GM12878 (cell line): ENCODE measurements around the gene RGS16. TPM values are rescaled to one million over a fixed set of nuclear protein-coding genes. Genes with fewer than 3 reads are reported as not detected.

Experiments
- CHD2 ChIP-seq: IDR thresholded peaks from 2 replicates; pipeline ENCODE4 v1.6.1; 2011; ENCODE audit warnings: low read depth, low read length, improper control_type of control experiment, borderline replicate concordance
- CREM ChIP-seq: IDR thresholded peaks from 2 replicates; pipeline ENCODE4 v1.6.1; 2014; ENCODE audit warnings: antibody characterized with exemption, low read depth
- ESRRA ChIP-seq: IDR thresholded peaks from 2 replicates; pipeline ENCODE4 v1.6.1; 2012; ENCODE audit warnings: mild to moderate bottlenecking, low read length, improper control_type of control experiment
- EZH2 ChIP-seq: IDR thresholded peaks from 2 replicates; pipeline ENCODE4 v1.6.1; 2012; ENCODE audit warnings: low read depth, mild to moderate bottlenecking, control low read depth, inconsistent platforms, low read length, borderline replicate concordance; ENCODE audit not compliant: control insufficient read depth
- HDAC6 ChIP-seq: fragments of 200-600 bp; sonication (generic); IDR thresholded peaks from one replicate; pipeline ENCODE4 v1.8.0; 2017; ENCODE audit warnings: antibody characterized with exemption; ENCODE audit not compliant: unreplicated experiment
- HDGF ChIP-seq: fragments of 450-650 bp; IDR thresholded peaks from 2 replicates; pipeline ENCODE4 v1.6.1; 2016; ENCODE audit warnings: antibody characterized with exemption
- MEF2A ChIP-seq: IDR thresholded peaks from 2 replicates; pipeline ENCODE4 v1.6.1; 2011; ENCODE audit warnings: low read depth, mild to moderate bottlenecking, low read length, moderate library complexity; ENCODE audit not compliant: insufficient read depth
- MYC ChIP-seq: IDR thresholded peaks from 2 replicates; pipeline ENCODE4 v1.6.1; 2011; ENCODE audit warnings: mild to moderate bottlenecking, low read length, moderate library complexity, inconsistent platforms; ENCODE audit not compliant: insufficient read depth, insufficient replicate concordance, insufficient read length, severe bottlenecking
- NRF1 ChIP-seq: conservative IDR thresholded peaks from 2 replicates; pipeline ENCODE4 v1.6.1; 2011; ENCODE audit warnings: mild to moderate bottlenecking, low read depth, low read length, improper control_type of control experiment
- PRDM15 ChIP-seq: fragments of 450-650 bp; formaldehyde crosslinking; IDR thresholded peaks from 2 replicates; pipeline ENCODE4 v1.4.0; 2020; ENCODE audit warnings: mild to moderate bottlenecking, moderate library complexity
- SMAD5 ChIP-seq: IDR thresholded peaks from 2 replicates; pipeline ENCODE4 v1.6.1; 2016; ENCODE audit warnings: antibody characterized with exemption, low read depth
- SMARCA5 ChIP-seq: fragments of 450-650 bp; IDR thresholded peaks from 2 replicates; pipeline ENCODE4 v1.6.1; 2017; ENCODE audit warnings: mild to moderate bottlenecking
- SREBF2 ChIP-seq: IDR thresholded peaks from 2 replicates; pipeline ENCODE4 v1.6.1; 2012; ENCODE audit warnings: mild to moderate bottlenecking, low read length
- TCF3 ChIP-seq: IDR thresholded peaks from 2 replicates; pipeline ENCODE4 v1.6.1; 2012; ENCODE audit warnings: low read depth, mild to moderate bottlenecking, low read length, borderline replicate concordance; ENCODE audit not compliant: insufficient read depth
- YBX1 ChIP-seq: fragments of 450-650 bp; IDR thresholded peaks from 2 replicates; pipeline ENCODE4 v1.6.1; 2016; ENCODE audit warnings: antibody characterized with exemption
- ZNF207 ChIP-seq: fragments of 450-650 bp; IDR thresholded peaks from 2 replicates; pipeline ENCODE4 v1.6.1; 2014; ENCODE audit warnings: antibody characterized with exemption, mild to moderate bottlenecking, borderline replicate concordance
- polyA plus RNA-seq, 11 experiments: library from polyadenylated mRNA; depleted of rRNA in 4 of 11; unstranded in 6 of 11; stranded (reverse) in 5 of 11; fragments of >200 nt; fragmentation: Nextera tagmentation in 4 of 11; fragmentation: Illumina TruSeq in 1 of 11; extraction: Ambion mirVana in 4 of 11; extraction: Trizol in 1 of 11; gene quantifications; 1 replicate in 1 of 11; 2 replicates in 10 of 11; pipeline versions ENCODE4 v1.2.1 to v1.2.3, GENCODE V29; 2011 to 2016; ENCODE audit warnings: inconsistent platforms in 2 of 11, missing spikeins in 2 of 11, low read depth in 1 of 11
- total RNA-seq, 4 experiments: library from RNA; depleted of rRNA in 3 of 4; stranded (reverse); fragments of >200 nt in 3 of 4; fragmentation: Illumina TruSeq in 1 of 4; extraction: Trizol in 1 of 4; gene quantifications; 2 replicates each; pipeline versions ENCODE4 v1.2.1 to v1.2.3, GENCODE V29; 2013 to 2021
- TF ChIP-seq, protein P1 (sequence below): fragments of 450-650 bp; IDR thresholded peaks from 2 replicates; pipeline ENCODE4 v1.6.1; 2017; ENCODE audit warnings: low read depth, mild to moderate bottlenecking, moderate library complexity
- TF ChIP-seq, protein P2 (sequence below): IDR thresholded peaks from 2 replicates; pipeline ENCODE4 v1.6.1; 2011; ENCODE audit warnings: low read depth, mild to moderate bottlenecking, low read length, moderate library complexity, borderline replicate concordance; ENCODE audit errors: extremely low read depth
- TF ChIP-seq, protein P3 (sequence below): IDR thresholded peaks from 2 replicates; pipeline ENCODE4 v1.6.1; 2012; ENCODE audit warnings: improper control_type of control experiment, low read depth, low read length; ENCODE audit not compliant: insufficient replicate concordance

RGS16 gene
- total and polyA plus RNA-seq, 10 of the 15 experiments (the other 5 are each of a cell fraction or from before 2014, with no cell fraction given), result 16.4 to 58.2 (median 44.6) TPM

GRCh38 chr1:182614796-182615454, 10.7 kb upstream of the RGS16 start (continued):
- TF ChIP-seq MYC (no peak), CREM (peak; percentile 83; the same call in 1 of the 2 replicates), ZNF207 (no peak; the same call in 1 of the 2 replicates), TCF3 (0 out of 2 replicates have a peak, but pooled peaks have one; percentile 39), ESRRA (no peak), CHD2 (0 out of 2 replicates have a peak, but pooled peaks have one; percentile 10), SMARCA5 (peak; percentile 65; the same call in 1 of the 2 replicates), MEF2A (peak; percentile 72), PRDM15 (CRISPR knock-in tag) (no peak; the same call in 1 of the 2 replicates), SREBF2 (no peak), HDAC6 (no peak), NRF1 (0 out of 2 replicates have a peak, but pooled peaks have one; percentile 16), YBX1 (no peak), SMAD5 (no peak), HDGF (no peak), EZH2 (no peak)
- TF ChIP-seq, protein P1, sequence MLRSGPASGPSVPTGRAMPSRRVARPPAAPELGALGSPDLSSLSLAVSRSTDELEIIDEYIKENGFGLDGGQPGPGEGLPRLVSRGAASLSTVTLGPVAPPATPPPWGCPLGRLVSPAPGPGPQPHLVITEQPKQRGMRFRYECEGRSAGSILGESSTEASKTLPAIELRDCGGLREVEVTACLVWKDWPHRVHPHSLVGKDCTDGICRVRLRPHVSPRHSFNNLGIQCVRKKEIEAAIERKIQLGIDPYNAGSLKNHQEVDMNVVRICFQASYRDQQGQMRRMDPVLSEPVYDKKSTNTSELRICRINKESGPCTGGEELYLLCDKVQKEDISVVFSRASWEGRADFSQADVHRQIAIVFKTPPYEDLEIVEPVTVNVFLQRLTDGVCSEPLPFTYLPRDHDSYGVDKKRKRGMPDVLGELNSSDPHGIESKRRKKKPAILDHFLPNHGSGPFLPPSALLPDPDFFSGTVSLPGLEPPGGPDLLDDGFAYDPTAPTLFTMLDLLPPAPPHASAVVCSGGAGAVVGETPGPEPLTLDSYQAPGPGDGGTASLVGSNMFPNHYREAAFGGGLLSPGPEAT, result peak; percentile 75
- TF ChIP-seq, protein P2, sequence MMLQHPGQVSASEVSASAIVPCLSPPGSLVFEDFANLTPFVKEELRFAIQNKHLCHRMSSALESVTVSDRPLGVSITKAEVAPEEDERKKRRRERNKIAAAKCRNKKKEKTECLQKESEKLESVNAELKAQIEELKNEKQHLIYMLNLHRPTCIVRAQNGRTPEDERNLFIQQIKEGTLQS, result no peak
- TF ChIP-seq, protein P3, sequence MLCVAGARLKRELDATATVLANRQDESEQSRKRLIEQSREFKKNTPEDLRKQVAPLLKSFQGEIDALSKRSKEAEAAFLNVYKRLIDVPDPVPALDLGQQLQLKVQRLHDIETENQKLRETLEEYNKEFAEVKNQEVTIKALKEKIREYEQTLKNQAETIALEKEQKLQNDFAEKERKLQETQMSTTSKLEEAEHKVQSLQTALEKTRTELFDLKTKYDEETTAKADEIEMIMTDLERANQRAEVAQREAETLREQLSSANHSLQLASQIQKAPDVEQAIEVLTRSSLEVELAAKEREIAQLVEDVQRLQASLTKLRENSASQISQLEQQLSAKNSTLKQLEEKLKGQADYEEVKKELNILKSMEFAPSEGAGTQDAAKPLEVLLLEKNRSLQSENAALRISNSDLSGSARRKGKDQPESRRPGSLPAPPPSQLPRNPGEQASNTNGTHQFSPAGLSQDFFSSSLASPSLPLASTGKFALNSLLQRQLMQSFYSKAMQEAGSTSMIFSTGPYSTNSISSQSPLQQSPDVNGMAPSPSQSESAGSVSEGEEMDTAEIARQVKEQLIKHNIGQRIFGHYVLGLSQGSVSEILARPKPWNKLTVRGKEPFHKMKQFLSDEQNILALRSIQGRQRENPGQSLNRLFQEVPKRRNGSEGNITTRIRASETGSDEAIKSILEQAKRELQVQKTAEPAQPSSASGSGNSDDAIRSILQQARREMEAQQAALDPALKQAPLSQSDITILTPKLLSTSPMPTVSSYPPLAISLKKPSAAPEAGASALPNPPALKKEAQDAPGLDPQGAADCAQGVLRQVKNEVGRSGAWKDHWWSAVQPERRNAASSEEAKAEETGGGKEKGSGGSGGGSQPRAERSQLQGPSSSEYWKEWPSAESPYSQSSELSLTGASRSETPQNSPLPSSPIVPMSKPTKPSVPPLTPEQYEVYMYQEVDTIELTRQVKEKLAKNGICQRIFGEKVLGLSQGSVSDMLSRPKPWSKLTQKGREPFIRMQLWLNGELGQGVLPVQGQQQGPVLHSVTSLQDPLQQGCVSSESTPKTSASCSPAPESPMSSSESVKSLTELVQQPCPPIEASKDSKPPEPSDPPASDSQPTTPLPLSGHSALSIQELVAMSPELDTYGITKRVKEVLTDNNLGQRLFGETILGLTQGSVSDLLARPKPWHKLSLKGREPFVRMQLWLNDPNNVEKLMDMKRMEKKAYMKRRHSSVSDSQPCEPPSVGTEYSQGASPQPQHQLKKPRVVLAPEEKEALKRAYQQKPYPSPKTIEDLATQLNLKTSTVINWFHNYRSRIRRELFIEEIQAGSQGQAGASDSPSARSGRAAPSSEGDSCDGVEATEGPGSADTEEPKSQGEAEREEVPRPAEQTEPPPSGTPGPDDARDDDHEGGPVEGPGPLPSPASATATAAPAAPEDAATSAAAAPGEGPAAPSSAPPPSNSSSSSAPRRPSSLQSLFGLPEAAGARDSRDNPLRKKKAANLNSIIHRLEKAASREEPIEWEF, result no peak
